ENCODE data around the gene RAPGEF2. TPM values are rescaled to one million over a fixed set of nuclear protein-coding genes. Genes with fewer than 3 reads are reported as not detected.

The RAPGEF2 gene
- total RNA-seq, 2 experiments from 2014 or later = 17.3 to 23.4 TPM

DNA sequence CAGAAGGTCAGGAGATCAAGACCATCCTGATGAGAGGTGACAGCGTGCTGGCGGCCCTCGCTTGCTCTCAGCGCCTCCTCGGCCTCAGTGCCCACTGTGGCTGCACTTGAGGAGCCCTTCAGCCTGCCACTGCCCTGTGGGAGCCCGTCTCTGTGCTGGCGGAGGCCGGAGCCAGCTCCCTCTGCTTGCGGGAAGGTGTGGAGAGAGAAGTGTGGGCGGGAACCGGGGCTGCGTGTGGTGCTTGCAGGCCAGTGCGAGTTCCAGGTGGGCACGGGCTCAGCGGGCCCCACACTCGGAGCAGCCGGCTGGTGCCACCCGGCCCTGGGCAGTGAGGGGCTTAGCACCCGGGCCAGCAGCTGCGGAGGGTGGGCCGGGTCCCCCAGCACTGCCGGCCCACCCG lies 286.9 kb downstream of the RAPGEF2 start:
- no peak overlapping the region for H3K4me3 Mint-ChIP-seq
- CTCF ChIA-PET = no interaction called here
- ATAC-seq = no peak
- H3K36me3 Mint-ChIP-seq = no peaks in the 10 kb centered on the region
- DNase-seq = no peak
- H3K27ac Mint-ChIP-seq = no peak overlapping the region
- no peaks in the 10 kb centered on the region for H3K9me3 Mint-ChIP-seq (ENCODE audit: low read depth)
- peaks cover 33% of the 10 kb centered on the region for H3K27me3 Mint-ChIP-seq
- peaks cover 6% of the 10 kb centered on the region for H3K4me1 Mint-ChIP-seq

DNA sequence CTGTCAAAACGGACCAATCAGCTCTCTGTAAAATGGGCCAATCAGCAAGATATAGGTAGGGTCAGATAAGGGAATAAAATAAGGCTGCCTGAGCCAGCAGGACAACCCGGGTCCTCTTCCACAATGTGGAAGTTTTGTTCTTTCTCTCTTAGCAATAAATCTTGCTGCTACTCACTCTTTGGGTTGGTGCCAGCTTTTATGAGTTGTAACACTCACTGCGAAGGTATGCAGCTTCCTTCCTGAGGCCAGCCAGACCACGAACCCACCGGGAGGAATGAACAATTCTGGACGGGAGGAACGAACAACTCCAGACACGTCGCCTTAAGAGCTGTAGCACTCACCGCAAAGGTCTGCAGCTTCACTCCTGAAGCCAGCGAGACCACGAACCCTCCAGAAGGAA lies 287.8 kb downstream of the RAPGEF2 start:
- Mint-ChIP-seq H3K4me1 (peaks cover 6% of the 10 kb centered on the region), H3K9me3 (ENCODE audit: low read depth) (no peaks in the 10 kb centered on the region), H3K27me3 (peaks cover 26% of the 10 kb centered on the region), H3K4me3 (no peak overlapping the region), H3K27ac (no peak overlapping the region), H3K36me3 (no peaks in the 10 kb centered on the region)
- no peak for ATAC-seq
- CTCF ChIA-PET = no interaction called here
- DNase-seq = no peak

DNA sequence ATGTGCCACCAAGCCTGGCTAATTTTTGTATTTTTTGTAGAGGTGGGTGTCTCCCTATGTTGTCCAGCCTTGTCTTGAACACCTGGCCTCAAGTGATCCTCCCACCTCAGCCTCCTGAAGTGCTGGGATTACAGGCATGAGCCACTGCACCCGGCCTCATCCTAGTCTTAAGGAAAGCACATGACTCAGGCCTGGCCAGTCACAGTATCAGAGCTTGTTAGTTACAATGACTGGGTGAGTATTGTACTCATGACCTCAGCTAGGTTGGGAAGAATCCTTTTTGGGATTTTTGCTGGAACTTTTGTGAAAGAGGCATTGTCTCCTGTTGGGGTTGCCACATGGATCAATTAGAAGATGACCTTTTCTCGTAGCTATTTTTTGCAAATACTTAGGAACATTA lies 292.8 kb downstream of the RAPGEF2 start:
- Mint-ChIP-seq H3K4me3 (no peak overlapping the region), H3K36me3 (no peaks in the 10 kb centered on the region), H3K4me1 (peaks cover 2% of the 10 kb centered on the region), H3K27me3 (peaks cover 19% of the 10 kb centered on the region), H3K27ac (no peak overlapping the region), H3K9me3 (ENCODE audit: low read depth) (no peaks in the 10 kb centered on the region)
- DNase-seq = no peak
- no peak for ATAC-seq
- CTCF ChIA-PET = interaction anchor here (0.7 kb wide), 1 partner anchor 30 kb away, joined by 3 read pairs; no protein-coding TSS in a partner anchor

GRCh38 chr4:159396151-159396550 lies 293.3 kb downstream of the RAPGEF2 start:
- ATAC-seq = no peak
- Mint-ChIP-seq H3K36me3 (no peaks in the 10 kb centered on the region), H3K27me3 (peaks cover 18% of the 10 kb centered on the region), H3K4me1 (no peaks in the 10 kb centered on the region), H3K9me3 (ENCODE audit: low read depth) (no peaks in the 10 kb centered on the region), H3K4me3 (no peak overlapping the region), H3K27ac (no peak overlapping the region)
- CTCF ChIA-PET = no interaction called here
- DNase-seq = no peak

DNA sequence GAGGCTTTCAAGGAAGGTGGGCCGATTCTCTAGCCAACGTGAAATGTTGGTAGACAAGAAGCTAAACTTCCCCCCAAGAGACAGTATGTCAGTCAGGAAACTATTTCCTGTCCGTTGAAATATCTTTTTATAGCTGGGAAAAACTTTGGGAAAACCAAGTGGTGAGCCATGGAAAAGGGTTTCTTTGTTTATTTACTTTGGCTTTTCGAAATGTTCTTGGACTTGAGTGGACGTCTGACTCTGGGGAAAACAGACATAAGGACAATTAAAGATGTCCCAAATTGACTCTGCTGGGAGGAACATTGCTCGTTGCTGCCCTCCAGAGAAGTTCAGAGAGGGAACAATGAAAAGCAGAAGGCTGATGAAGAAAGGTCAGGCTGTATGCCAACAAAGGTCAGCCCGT lies 295.4 kb downstream of the RAPGEF2 start:
- CTCF ChIA-PET = interaction anchor here (1.3 to 2.0 kb wide), 2 partner anchors 10 to 22 kb away, joined by 3 to 4 read pairs; no protein-coding TSS in a partner anchor
- no peak overlapping the region for H3K27ac Mint-ChIP-seq
- no peak overlapping the region for H3K4me3 Mint-ChIP-seq
- DNase-seq (no peak), ATAC-seq (no peak)
- peaks cover 10% of the 10 kb centered on the region for H3K27me3 Mint-ChIP-seq
- no peaks in the 10 kb centered on the region for H3K4me1 Mint-ChIP-seq
- no peaks in the 10 kb centered on the region for H3K9me3 Mint-ChIP-seq (ENCODE audit: low read depth)
- H3K36me3 Mint-ChIP-seq = no peaks in the 10 kb centered on the region

DNA sequence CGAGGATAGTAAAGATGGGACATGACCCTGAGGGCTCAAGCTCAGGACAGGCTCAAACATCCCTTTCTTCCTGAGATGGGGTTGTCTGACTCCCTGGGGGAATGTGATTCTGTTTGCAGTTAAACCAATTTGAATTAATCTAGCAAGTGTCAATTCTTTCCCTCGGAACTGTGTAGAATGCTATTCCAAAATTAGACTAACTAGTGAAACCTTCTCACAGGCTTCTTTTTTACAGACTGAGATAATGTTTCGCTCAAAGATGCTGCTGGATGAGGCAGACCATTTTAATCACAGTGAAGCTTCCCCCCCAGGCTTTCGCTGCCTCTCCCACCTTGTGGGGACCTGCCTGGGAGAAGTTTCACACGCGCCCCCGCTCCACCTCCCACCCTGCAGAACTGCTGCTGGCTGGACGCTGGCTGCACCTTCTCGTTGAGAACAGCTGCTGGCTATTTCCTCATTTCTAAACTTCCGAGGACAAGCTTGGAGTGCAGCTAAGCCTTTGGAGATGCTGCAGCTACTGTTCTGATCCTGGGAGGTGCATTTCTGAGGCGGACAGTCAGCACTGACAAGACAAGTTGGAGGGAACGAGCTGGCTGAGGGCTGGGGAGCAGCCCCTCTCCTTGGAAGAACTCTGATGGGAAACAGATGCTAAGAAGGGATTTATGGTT lies 297.8 kb downstream of the RAPGEF2 start:
- ATAC-seq (no peak), DNase-seq (no peak)
- CTCF ChIA-PET = no interaction called here
- no peak overlapping the region for H3K27ac Mint-ChIP-seq
- H3K4me1 Mint-ChIP-seq = no peaks in the 10 kb centered on the region
- no peaks in the 10 kb centered on the region for H3K9me3 Mint-ChIP-seq (ENCODE audit: low read depth)
- peaks cover 10% of the 10 kb centered on the region for H3K27me3 Mint-ChIP-seq
- H3K4me3 Mint-ChIP-seq = no peak overlapping the region
- no peaks in the 10 kb centered on the region for H3K36me3 Mint-ChIP-seq

DNA sequence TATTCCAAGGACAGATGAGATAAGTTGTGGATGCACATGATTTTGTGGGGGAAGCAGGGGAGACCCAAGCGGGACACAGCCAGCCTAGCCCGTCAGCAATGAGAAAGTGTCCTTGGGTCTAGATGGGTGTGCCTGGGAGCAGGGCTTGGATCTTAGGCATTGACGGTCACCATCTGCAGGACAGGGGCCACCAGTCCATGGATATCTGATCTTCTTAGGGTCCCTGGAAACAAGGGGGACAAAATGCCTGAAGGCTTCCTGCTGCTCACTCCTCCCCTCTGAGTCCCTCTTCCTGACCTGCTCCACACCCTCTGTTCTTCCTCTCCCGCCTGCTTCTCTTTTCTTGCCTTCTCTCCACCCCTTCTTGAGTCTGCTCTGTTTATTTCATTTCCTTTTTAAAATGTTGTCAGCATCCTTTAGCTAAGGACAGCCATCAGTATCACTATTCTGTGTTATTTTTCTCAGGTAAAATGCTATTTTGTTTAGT lies 298.4 kb downstream of the RAPGEF2 start:
- no peak for ATAC-seq
- CTCF ChIA-PET = no interaction called here
- H3K27ac Mint-ChIP-seq = no peak overlapping the region
- H3K9me3 Mint-ChIP-seq (ENCODE audit: low read depth) = no peaks in the 10 kb centered on the region
- H3K36me3 Mint-ChIP-seq = no peaks in the 10 kb centered on the region
- H3K4me3 Mint-ChIP-seq = no peak overlapping the region
- H3K27me3 Mint-ChIP-seq = peaks cover 10% of the 10 kb centered on the region
- H3K4me1 Mint-ChIP-seq = no peaks in the 10 kb centered on the region
- no peak for DNase-seq

GRCh38 chr4:159401791-159402380 lies 299.0 kb downstream of the RAPGEF2 start:
- no peak for ATAC-seq
- no peak for DNase-seq
- CTCF ChIA-PET = no interaction called here
- no peaks in the 10 kb centered on the region for H3K4me1 Mint-ChIP-seq
- H3K4me3 Mint-ChIP-seq = no peak overlapping the region
- H3K27ac Mint-ChIP-seq = no peak overlapping the region
- H3K27me3 Mint-ChIP-seq = peaks cover 10% of the 10 kb centered on the region
- H3K36me3 Mint-ChIP-seq = no peaks in the 10 kb centered on the region
- no peaks in the 10 kb centered on the region for H3K9me3 Mint-ChIP-seq (ENCODE audit: low read depth)

Small RNA genes lying within 50 kb of the gene (microRNA-seq; reads per million reads assigned to microRNA genes)
- gene MIR3688-1 (not detected), gene MIR3688-2 (not detected)
